Transverse colon (tissue), 4 donors: ENCODE data around the gene DLGAP1.

ENCODE experiments used
- CTCF ChIP-seq, 5 experiments: fragments of 200-600 bp in 3 of 5; fragments of 450-650 bp in 2 of 5; sonication (generic) in 3 of 5; IDR thresholded peaks; 1 replicate in 2 of 5; 2 replicates in 3 of 5; pipeline ENCODE4 v1.5.1; 2016 to 2017; ENCODE audit warnings: antibody characterized with exemption in 5 of 5, inconsistent platforms in 3 of 5, mild to moderate bottlenecking in 2 of 5, moderate library complexity in 1 of 5
- EP300 ChIP-seq: sonication (generic); formaldehyde crosslinking; IDR thresholded peaks from one replicate; pipeline ENCODE4 v1.6.1; 2017; ENCODE audit warnings: antibody characterized with exemption, low read depth
- POLR2A ChIP-seq: fragments of 450-650 bp; IDR thresholded peaks from one replicate; pipeline ENCODE4 v1.6.1; 2016; ENCODE audit warnings: antibody characterized with exemption, mild to moderate bottlenecking, moderate library complexity
- POLR2AphosphoS5 ChIP-seq, 3 donors: sonication (generic); formaldehyde crosslinking; IDR thresholded peaks; one replicate each; pipeline ENCODE4 v1.6.1; 2016; ENCODE audit warnings: antibody characterized with exemption in 3 of 3

- TF ChIP-seq EP300 (no peak), POLR2AphosphoS5 (IDR thresholded peaks at IDR 0.05) (no peak), CTCF (IDR thresholded peaks at IDR 0.05) (no peak), POLR2A (no peak)
Measured at GRCh38 chr18:3693410-3693809, 761.7 kb downstream of the DLGAP1 start.
